GM06990 (cell line): ENCODE results near the gene DCDC1.
A peak's percentile ranks its signal among the peaks of the same experiment; 100 is the strongest.

Experiments used
- DNase-seq: peaks from one replicate; pipeline ENCODE4 v3.0.0-alpha.2; 2011; ENCODE audit not compliant: insufficient read length; ENCODE audit errors: extremely low read depth
- H3K27me3 ChIP-seq: replicated peaks from 2 replicates; pipeline ENCODE4 v1.6.0; 2011; ENCODE audit warnings: low read length; ENCODE audit not compliant: control insufficient read depth, insufficient read depth
- H3K36me3 ChIP-seq: 2 replicates; pipeline ENCODE4 v1.5.1; 2011; ENCODE audit warnings: low read length; ENCODE audit not compliant: control insufficient read depth, insufficient read depth
- H3K4me3 ChIP-seq: replicated peaks from 2 replicates; pipeline ENCODE4 v1.5.1; 2011; ENCODE audit warnings: low read depth, mild to moderate bottlenecking, control low read depth, low read length
- CTCF ChIP-seq: IDR thresholded peaks from 2 replicates; pipeline ENCODE4 v1.5.1; 2011; ENCODE audit warnings: low read length, control low read depth, mild to moderate bottlenecking, inconsistent platforms; ENCODE audit not compliant: insufficient read depth, poor library complexity, severe bottlenecking

Gene DCDC1

GRCh38 chr11:31214372-31214771 is 155.2 kb downstream of the DCDC1 start:
- Histone ChIP-seq H3K36me3 (no peaks in the 10 kb centered on the region), H3K27me3 (no peaks in the 10 kb centered on the region), H3K4me3 (no peak overlapping the region)
- DNase-seq: no peak
- TF ChIP-seq CTCF: no peak

GRCh38 chr11:31199378-31199777 is 170.2 kb downstream of the DCDC1 start:
- Histone ChIP-seq H3K36me3 (no peaks in the 10 kb centered on the region), H3K27me3 (no peaks in the 10 kb centered on the region), H3K4me3 (no peak overlapping the region)
- no peak for TF ChIP-seq CTCF
- DNase-seq: no peak

- DNase-seq: no peak
- Histone ChIP-seq H3K36me3 (no peaks in the 10 kb centered on the region), H3K4me3 (no peak overlapping the region), H3K27me3 (no peaks in the 10 kb centered on the region)
- TF ChIP-seq CTCF: no peak
These were observed 195.4 kb downstream of the DCDC1 start for GRCh38 chr11:31173926-31174680.

- no peak for DNase-seq
- TF ChIP-seq CTCF: peak; percentile 31
These were observed 208.8 kb downstream of the DCDC1 start for GRCh38 chr11:31160504-31161422.

GRCh38 chr11:31150841-31151240 is 218.7 kb downstream of the DCDC1 start:
- no peak for DNase-seq
- Histone ChIP-seq H3K36me3 (no peaks in the 10 kb centered on the region), H3K4me3 (no peak overlapping the region), H3K27me3 (no peaks in the 10 kb centered on the region)
- TF ChIP-seq CTCF: no peak

More at GRCh38 chr11:31160504-31161422, 208.8 kb downstream of the DCDC1 start:
- no peaks in the 10 kb centered on the region for H3K36me3 ChIP-seq
- no peaks in the 10 kb centered on the region for H3K27me3 ChIP-seq
- H3K4me3 ChIP-seq: no peak overlapping the region
